Psoas muscle (tissue), 8 donors: ENCODE measurements around the gene ARHGEF28. TPM values are rescaled to one million over a fixed set of nuclear protein-coding genes. Genes with fewer than 3 reads are reported as not detected.

Experiments
- ATAC-seq, 4 donors: fragments of 200-7000 bp; cut with Tn5 transposase; one replicate each; pipeline ENCODE4 v1.9.1; 2020; ENCODE audit warnings: moderate library complexity in 3 of 4, mild to moderate bottlenecking in 2 of 4
- DNase-seq, 2 donors: peaks; one replicate each; pipeline ENCODE4 v3.0.0-alpha.2; 2020
- H3K27ac ChIP-seq: fragments of 200-600 bp; one replicate; pipeline ENCODE4 v1.8.0; 2022
- H3K27me3 ChIP-seq, 3 donors: fragments of 200-600 bp in 1 of 3; one replicate each; pipeline versions ENCODE4 v1.6.1 to v1.8.0; 2013 to 2022; ENCODE audit warnings: low read length in 2 of 3, mild to moderate bottlenecking in 2 of 3, moderate library complexity in 1 of 3; ENCODE audit not compliant: insufficient read depth in 3 of 3
- H3K36me3 ChIP-seq, 2 donors: fragments of 200-600 bp in 1 of 2; one replicate each; pipeline versions ENCODE4 v1.6.1 to v1.8.0; 2013 to 2022; ENCODE audit warnings: low read depth in 1 of 2, mild to moderate bottlenecking in 1 of 2, moderate library complexity in 1 of 2; ENCODE audit not compliant: insufficient read depth in 1 of 2
- H3K4me1 ChIP-seq: fragments of 200-600 bp; one replicate; pipeline ENCODE4 v1.8.0; 2022
- H3K4me3 ChIP-seq: fragments of 200-600 bp; one replicate; pipeline ENCODE4 v1.8.0; 2022; ENCODE audit warnings: mild to moderate bottlenecking
- H3K9me3 ChIP-seq: fragments of 200-600 bp; one replicate; pipeline ENCODE4 v1.8.0; 2022
- WGBS, 3 donors: extraction: QIAGEN DNeasy Blood & Tissue Kit; methylation state at CpG; one replicate each; pipeline versions ENCODE4 v1.1.6 to v1.1.7; 2013; 5-methylcytosine and 5-hydroxymethylcytosine counted together
- intact Hi-C, 2 donors: fragments of 100-400 bp; cut with DNase I; formaldehyde crosslinking; loops; one replicate each; pipeline versions ENCODE4 v1.11.0 to v1.14.2; 2022
- polyA plus RNA-seq, 3 donors: library from polyadenylated mRNA; stranded (reverse); fragments of 200-250 nt; gene quantifications; one replicate each; pipeline ENCODE4 v1.2.3, GENCODE V29; 2013
- total RNA-seq, 4 donors: library from RNA; stranded (reverse); fragmentation: NEBNext Ultra II Directional in 2 of 4; extraction: Animal tissue kit (Norgen Biotek cat#: 25700) in 2 of 4; gene quantifications; one replicate each; pipeline versions ENCODE4 v1.2.1 to v1.2.4, GENCODE V29; 2021 to 2023
- TF ChIP-seq, protein P1 (sequence below): fragments of 200-600 bp; IDR thresholded peaks from one replicate; pipeline ENCODE4 v1.8.0; 2022; ENCODE audit warnings: antibody characterized with exemption
- donor health status: healthy with polysubstance abuse.
- donor health status: DM: no; HTN: no; CAD: no; lungs with moderate emphysema.
- donor health status: Bipolar disorder and iron deficiency.
- donor health status: healthy.
- donor health status: DM: yes; HTN: yes; CAD: no.
- donor health status: DM: no; HTN: no; CAD: no.
- donor health status: DM: no; HTN: no; CAD: no.
- donor health status: DM: yes; HTN: yes; CAD: no.

Gene ARHGEF28
- total and polyA plus RNA-seq, 7 donors: 0.39 to 1.3 (median 1.00) TPM

DNA sequence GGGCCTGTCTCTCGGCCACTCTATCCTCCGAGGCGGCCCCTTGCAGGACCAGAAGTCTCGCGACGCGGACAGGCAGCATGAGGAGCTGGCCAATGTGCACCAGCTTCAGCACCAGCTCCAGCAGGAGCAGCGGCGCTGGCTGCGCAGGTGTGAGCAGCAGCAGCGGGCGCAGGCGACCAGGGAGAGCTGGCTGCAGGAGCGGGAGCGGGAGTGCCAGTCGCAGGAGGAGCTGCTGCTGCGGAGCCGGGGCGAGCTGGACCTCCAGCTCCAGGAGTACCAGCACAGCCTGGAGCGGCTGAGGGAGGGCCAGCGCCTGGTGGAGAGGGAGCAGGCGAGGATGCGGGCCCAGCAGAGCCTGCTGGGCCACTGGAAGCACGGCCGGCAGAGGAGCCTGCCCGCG lies 283.5 kb downstream of the ARHGEF28 start:
- intact Hi-C loops: no loop called here
- Histone ChIP-seq H3K4me3 (no peak overlapping the region), H3K9me3 (no peaks in the 10 kb centered on the region), H3K27me3 (no peaks in the 10 kb centered on the region), H3K27ac (no peak overlapping the region), H3K4me1 (no peaks in the 10 kb centered on the region), H3K36me3 (no peaks in the 10 kb centered on the region)
- TF ChIP-seq, protein P1, sequence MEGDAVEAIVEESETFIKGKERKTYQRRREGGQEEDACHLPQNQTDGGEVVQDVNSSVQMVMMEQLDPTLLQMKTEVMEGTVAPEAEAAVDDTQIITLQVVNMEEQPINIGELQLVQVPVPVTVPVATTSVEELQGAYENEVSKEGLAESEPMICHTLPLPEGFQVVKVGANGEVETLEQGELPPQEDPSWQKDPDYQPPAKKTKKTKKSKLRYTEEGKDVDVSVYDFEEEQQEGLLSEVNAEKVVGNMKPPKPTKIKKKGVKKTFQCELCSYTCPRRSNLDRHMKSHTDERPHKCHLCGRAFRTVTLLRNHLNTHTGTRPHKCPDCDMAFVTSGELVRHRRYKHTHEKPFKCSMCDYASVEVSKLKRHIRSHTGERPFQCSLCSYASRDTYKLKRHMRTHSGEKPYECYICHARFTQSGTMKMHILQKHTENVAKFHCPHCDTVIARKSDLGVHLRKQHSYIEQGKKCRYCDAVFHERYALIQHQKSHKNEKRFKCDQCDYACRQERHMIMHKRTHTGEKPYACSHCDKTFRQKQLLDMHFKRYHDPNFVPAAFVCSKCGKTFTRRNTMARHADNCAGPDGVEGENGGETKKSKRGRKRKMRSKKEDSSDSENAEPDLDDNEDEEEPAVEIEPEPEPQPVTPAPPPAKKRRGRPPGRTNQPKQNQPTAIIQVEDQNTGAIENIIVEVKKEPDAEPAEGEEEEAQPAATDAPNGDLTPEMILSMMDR: no peak
- no peak for DNase-seq
- 98 to 99% (median 99%) methylated on average over 26 to 27 of the region's 27 CpGs for WGBS, 3 donors
- ATAC-seq: no peak

DNA sequence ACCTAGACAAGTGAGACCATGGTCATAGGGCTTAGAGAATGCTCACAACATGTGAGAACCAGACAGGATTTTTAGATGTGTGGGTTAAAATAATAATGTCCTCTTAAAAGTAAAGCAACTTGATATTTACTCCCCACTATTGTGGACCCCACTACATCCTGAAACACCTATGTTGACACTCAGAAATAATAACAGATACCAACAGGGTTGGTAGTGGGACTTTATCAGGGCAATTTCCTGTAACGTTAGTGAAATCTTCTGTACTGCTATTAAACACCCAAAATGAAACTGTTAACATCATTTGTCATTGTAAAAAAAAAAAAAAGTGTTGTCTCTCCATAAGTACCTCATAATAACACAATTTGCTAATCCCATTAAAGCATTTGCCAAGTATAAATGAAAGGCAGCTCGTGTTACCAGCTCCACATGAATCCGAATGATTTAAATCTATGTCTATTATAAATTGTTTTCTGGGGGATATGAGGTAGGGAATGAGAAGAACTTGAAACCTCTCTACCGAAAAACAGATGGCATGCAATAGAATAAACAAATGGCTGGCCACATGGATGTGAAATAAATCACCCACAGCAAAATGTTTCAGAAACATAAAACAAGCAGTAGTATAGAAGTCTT lies 285.9 kb downstream of the ARHGEF28 start:
- H3K27me3 ChIP-seq: no peaks in the 10 kb centered on the region
- DNase-seq (no peak), ATAC-seq (no peak)
- intact Hi-C loops: no loop called here
- H3K9me3 ChIP-seq: no peaks in the 10 kb centered on the region
- 31 to 39% (median 33%) methylated on average over 4 of the region's 4 CpGs for WGBS, 3 donors
- no peaks in the 10 kb centered on the region for H3K4me1 ChIP-seq
- no peak overlapping the region for H3K4me3 ChIP-seq
- TF ChIP-seq, protein P1: no peak
- H3K36me3 ChIP-seq: no peaks in the 10 kb centered on the region
- H3K27ac ChIP-seq: no peak overlapping the region

DNA sequence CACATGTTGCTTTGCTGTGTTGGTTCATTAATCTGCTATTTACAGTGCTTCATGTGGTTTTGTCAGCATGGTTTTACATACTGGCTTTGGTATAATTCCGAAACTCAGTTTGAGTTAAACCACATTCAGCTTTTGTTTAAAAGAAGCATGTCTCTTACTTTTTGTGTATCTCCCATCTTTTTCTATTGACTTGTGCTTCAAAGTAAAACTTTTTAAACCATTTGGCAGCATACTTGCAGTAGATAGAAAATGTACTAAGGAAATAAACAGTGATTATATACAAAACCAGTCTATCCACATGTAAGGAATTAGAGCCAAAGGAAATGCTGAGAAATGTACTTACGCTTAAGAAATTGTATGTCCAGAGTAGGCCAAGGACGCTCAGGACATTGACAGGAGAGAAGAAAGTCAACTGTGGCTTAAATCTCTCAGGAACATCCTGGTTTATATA lies 286.9 kb downstream of the ARHGEF28 start:
- Histone ChIP-seq H3K36me3 (no peaks in the 10 kb centered on the region), H3K9me3 (no peaks in the 10 kb centered on the region), H3K27me3 (no peaks in the 10 kb centered on the region), H3K4me3 (no peak overlapping the region), H3K4me1 (no peaks in the 10 kb centered on the region), H3K27ac (no peak overlapping the region)
- no peak for ATAC-seq
- TF ChIP-seq, protein P1: no peak
- no peak for DNase-seq
- intact Hi-C loops: no loop called here
- 89 to 96% (median 96%) methylated on average over 3 of the region's 3 CpGs for WGBS, 3 donors

DNA sequence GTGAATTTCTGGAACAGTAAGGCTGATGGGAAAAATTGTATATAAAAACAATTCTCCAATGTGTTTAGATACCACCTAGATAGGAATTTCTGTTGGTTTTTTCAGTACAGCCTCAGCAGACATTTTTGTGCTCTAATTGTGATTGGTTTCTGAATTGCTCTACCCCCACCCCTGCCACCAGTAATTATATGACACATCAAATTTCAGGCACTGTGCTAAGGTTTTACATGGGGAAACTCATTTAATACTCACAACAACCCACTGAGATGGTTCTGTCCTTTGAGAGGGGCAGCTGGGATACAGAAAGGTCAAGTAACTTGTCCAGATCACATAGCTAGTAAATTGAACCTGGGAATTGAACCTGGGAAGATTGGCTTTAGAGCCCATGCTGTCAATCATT lies 288.0 kb downstream of the ARHGEF28 start:
- no peak overlapping the region for H3K27ac ChIP-seq
- no peaks in the 10 kb centered on the region for H3K36me3 ChIP-seq
- intact Hi-C loops: no loop called here
- H3K27me3 ChIP-seq: no peaks in the 10 kb centered on the region
- H3K4me3 ChIP-seq: no peak overlapping the region
- no peaks in the 10 kb centered on the region for H3K9me3 ChIP-seq
- ATAC-seq (no peak), DNase-seq (no peak)
- no peaks in the 10 kb centered on the region for H3K4me1 ChIP-seq
- TF ChIP-seq, protein P1: no peak

DNA sequence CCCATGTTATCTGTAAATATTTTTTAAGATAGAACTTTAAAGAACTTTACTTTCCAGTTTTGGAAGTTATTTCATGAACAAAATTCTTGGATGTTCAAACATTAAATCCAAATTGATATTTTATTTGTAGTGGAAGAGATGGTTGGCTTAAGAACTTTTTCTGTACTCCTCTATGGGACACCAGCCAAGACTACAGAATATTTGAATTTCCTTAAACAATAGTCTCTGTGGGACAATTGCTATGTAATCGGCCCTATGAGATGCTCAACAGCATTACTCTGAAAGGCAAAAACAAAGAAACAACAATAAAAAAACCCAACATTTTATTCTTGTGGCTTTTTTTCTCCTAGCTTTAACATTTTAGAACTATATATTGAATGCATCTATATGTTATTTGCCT lies 289.3 kb downstream of the ARHGEF28 start:
- Histone ChIP-seq H3K27ac (no peak overlapping the region), H3K9me3 (no peaks in the 10 kb centered on the region), H3K36me3 (no peaks in the 10 kb centered on the region), H3K4me1 (no peaks in the 10 kb centered on the region), H3K4me3 (no peak overlapping the region), H3K27me3 (no peaks in the 10 kb centered on the region)
- intact Hi-C loops: no loop called here
- DNase-seq (no peak), ATAC-seq (no peak)
- TF ChIP-seq, protein P1: no peak
- WGBS, 3 donors: 80 to 90% (median 87%) methylated on average over 1 of the region's 1 CpG
